Smooth muscle cell (in vitro differentiated cells): Measurements from ENCODE around the gene LYPD4. TPM values are rescaled to one million over a fixed set of nuclear protein-coding genes. Genes with fewer than 3 reads are reported as not detected.

Source experiments
- DNase-seq: peaks from one replicate; lab custom pipeline; 2025; ENCODE audit not compliant: unreplicated experiment; lab: John Stamatoyannopoulos, UW
- H2AFZ ChIP-seq: fragments of 200-600 bp; sonication (generic); 2 replicates; pipeline ENCODE4 v1.6.0; 2016; ENCODE audit warnings: antibody characterized with exemption, low read depth, mild to moderate bottlenecking
- H3F3A ChIP-seq: fragments of 200-600 bp; sonication (generic); 2 replicates; pipeline ENCODE4 v1.6.0; 2017; ENCODE audit warnings: antibody characterized with exemption, low read depth
- H3K27ac ChIP-seq: fragments of 200-600 bp; sonication (generic); 2 replicates; pipeline ENCODE4 v1.5.1; 2016; ENCODE audit warnings: low read depth, mild to moderate bottlenecking
- H3K27me3 ChIP-seq: fragments of 200-600 bp; sonication (generic); 2 replicates; pipeline ENCODE4 v1.6.1; 2016; ENCODE audit warnings: low read depth, mild to moderate bottlenecking
- H3K36me3 ChIP-seq: fragments of 200-600 bp; sonication (generic); 2 replicates; pipeline ENCODE4 v1.5.1; 2016; ENCODE audit warnings: low read depth
- H3K4me1 ChIP-seq: fragments of 200-600 bp; sonication (generic); 2 replicates; pipeline ENCODE4 v1.5.1; 2016; ENCODE audit warnings: low read depth
- H3K4me2 ChIP-seq: fragments of 200-600 bp; sonication (generic); 2 replicates; pipeline ENCODE4 v1.6.0; 2016; ENCODE audit warnings: mild to moderate bottlenecking
- H3K4me3 ChIP-seq: fragments of 200-600 bp; sonication (generic); 2 replicates; pipeline ENCODE4 v1.5.1; 2016; ENCODE audit warnings: mild to moderate bottlenecking
- H3K79me2 ChIP-seq: fragments of 200-600 bp; sonication (generic); 2 replicates; pipeline ENCODE4 v1.6.0; 2016; ENCODE audit warnings: low read depth, mild to moderate bottlenecking
- H3K9ac ChIP-seq: fragments of 200-600 bp; sonication (generic); 2 replicates; pipeline ENCODE4 v1.6.0; 2016; ENCODE audit warnings: low read depth
- H3K9me3 ChIP-seq: fragments of 200-600 bp; sonication (generic); replicated peaks from 2 replicates; pipeline ENCODE4 v1.5.1; 2016; ENCODE audit warnings: low read depth
- H4K20me1 ChIP-seq: fragments of 200-600 bp; sonication (generic); 2 replicates; pipeline ENCODE4 v1.6.0; 2016; ENCODE audit warnings: low read depth
- CTCF ChIP-seq: fragments of 200-600 bp; sonication (generic); IDR thresholded peaks from 2 replicates; pipeline ENCODE4 v1.5.1; 2017; ENCODE audit warnings: borderline replicate concordance, mild to moderate bottlenecking, antibody characterized with exemption; ENCODE audit not compliant: insufficient read depth, poor library complexity, severe bottlenecking
- WGBS: methylation state at CpG from one replicate; pipeline ENCODE4 v1.1.7; 2016; ENCODE audit warnings: low lambda C conversion rate; 5-methylcytosine and 5-hydroxymethylcytosine counted together
- polyA plus RNA-seq: library from polyadenylated mRNA; unstranded; fragments of >200 nt; fragmentation: Nextera tagmentation; extraction: Ambion mirVana; gene quantifications from 2 replicates; pipeline ENCODE4 v1.2.1, GENCODE V29; 2016
- total RNA-seq: library from RNA; depleted of rRNA; stranded (reverse); fragments of >200 nt; gene quantifications from 2 replicates; pipeline ENCODE4 v1.2.3, GENCODE V29; 2014

Gene LYPD4
- total RNA-seq (not detected in 2 replicates), polyA plus RNA-seq (not detected in 2 replicates)

GRCh38 chr19:41844601-41845000 lies at the start of gene LYPD4:
LYPD4 (minus strand) TSS chr19:41844683; CDS start chr19:41839285, 5,398 bp downstream.
- Histone ChIP-seq H3K27me3 (peaks cover 4% of the 10 kb centered on the region), H3K9ac (no peak within 1 kb of the TSS), H3K9me3 (no peaks in the 10 kb centered on the region), H3K79me2 (no peaks in the 10 kb centered on the region), H3F3A (no peaks in the 10 kb centered on the region), H2AFZ (no peak within 1 kb of the TSS), H3K4me3 (no peak within 1 kb of the TSS), H3K36me3 (no peaks in the 10 kb centered on the region), H3K27ac (no peak within 1 kb of the TSS), H3K4me1 (no peaks in the 10 kb centered on the region), H3K4me2 (no peak within 1 kb of the TSS), H4K20me1 (no peaks in the 10 kb centered on the region)
- no peak for DNase-seq
- 90% methylated on average over 30 of the region's 30 CpGs for WGBS
- TF ChIP-seq CTCF = no peak

- Histone ChIP-seq H3F3A (no peaks in the 10 kb centered on the region), H3K4me2 (no peak overlapping the region), H3K36me3 (no peaks in the 10 kb centered on the region), H3K4me1 (no peaks in the 10 kb centered on the region), H3K79me2 (no peaks in the 10 kb centered on the region), H3K9me3 (no peaks in the 10 kb centered on the region), H2AFZ (no peak overlapping the region), H3K27ac (no peak overlapping the region), H3K9ac (no peak overlapping the region), H3K27me3 (no peaks in the 10 kb centered on the region), H3K4me3 (no peak overlapping the region), H4K20me1 (peaks cover 39% of the 10 kb centered on the region)
- no peak for DNase-seq
- no peak for TF ChIP-seq CTCF
- 92% methylated on average over 6 of the region's 6 CpGs for WGBS
These were observed 49.4 kb upstream of the LYPD4 start for GRCh38 chr19:41893899-41894298.

GRCh38 chr19:41892173-41892902 lies 47.9 kb upstream of the LYPD4 start:
- Histone ChIP-seq H3K4me1 (no peaks in the 10 kb centered on the region), H3K27me3 (no peaks in the 10 kb centered on the region), H3K9me3 (no peaks in the 10 kb centered on the region), H2AFZ (no peak overlapping the region), H3K4me3 (no peak overlapping the region), H3F3A (no peaks in the 10 kb centered on the region), H4K20me1 (peaks cover 48% of the 10 kb centered on the region), H3K4me2 (no peak overlapping the region), H3K36me3 (no peaks in the 10 kb centered on the region), H3K9ac (no peak overlapping the region), H3K79me2 (no peaks in the 10 kb centered on the region), H3K27ac (no peak overlapping the region)
- DNase-seq = no peak
- no peak for TF ChIP-seq CTCF
- WGBS = 96% methylated on average over 33 of the region's 34 CpGs

- Histone ChIP-seq H3K9ac (no peak overlapping the region), H3K4me1 (no peaks in the 10 kb centered on the region), H3K27ac (no peak overlapping the region), H4K20me1 (peaks cover 55% of the 10 kb centered on the region), H3F3A (peaks cover 4% of the 10 kb centered on the region), H3K36me3 (no peaks in the 10 kb centered on the region), H2AFZ (no peak overlapping the region), H3K9me3 (no peaks in the 10 kb centered on the region), H3K27me3 (no peaks in the 10 kb centered on the region), H3K79me2 (peaks cover 6% of the 10 kb centered on the region), H3K4me3 (no peak overlapping the region), H3K4me2 (no peak overlapping the region)
- TF ChIP-seq CTCF = no peak
- DNase-seq = no peak
- WGBS = 100% methylated on average over 4 of the region's 4 CpGs
These were observed 46.5 kb upstream of the LYPD4 start for GRCh38 chr19:41890936-41891335.
